IMR-90 (cell line): Measurements from ENCODE around the gene ADAMTS9. TPM values are rescaled to one million over a fixed set of nuclear protein-coding genes. Genes with fewer than 3 reads are reported as not detected.

Experiments used
- ATAC-seq: fragments of 200-7000 bp; cut with Tn5 transposase; 2 replicates; pipeline ENCODE4 v1.9.1; 2020; ENCODE audit warnings: low read depth, mild to moderate bottlenecking, moderate library complexity
- BruUV-seq: library from RNA; stranded (reverse); fragments of 400-500 nt; replicated peaks from 2 replicates; lab custom pipeline; 2021; lab: Mats Ljungman, UMichigan
- CTCF ChIA-PET: fragments of 300-600 bp; formaldehyde crosslinking; extraction: SDS; loops from one replicate; lab custom pipeline; 2021; ENCODE audit warnings: antibody characterized with exemption; lab: Yijun Ruan, JAX
- POLR2A ChIA-PET: fragments of 300-600 bp; sonication (Branson Sonifier 250); formaldehyde crosslinking; loops from one replicate; lab custom pipeline; 2022; ENCODE audit warnings: antibody characterized with exemption; ENCODE audit not compliant: unreplicated experiment; lab: Charles Lee
- DNase-seq: peaks from one replicate; pipeline ENCODE4 v3.0.0; 2013
- H2AFZ ChIP-seq: replicated peaks from 2 replicates; pipeline ENCODE3; 2013; ENCODE audit warnings: low read length, mild to moderate bottlenecking; ENCODE audit not compliant: poor library complexity
- H2AK5ac ChIP-seq: 2 replicates; pipeline ENCODE4 v1.6.1; 2013; ENCODE audit warnings: low read depth, low read length, inconsistent platforms
- H2AK9ac ChIP-seq: replicated peaks from 2 replicates; pipeline ENCODE3; 2013; ENCODE audit warnings: mild to moderate bottlenecking, low read depth, low read length, moderate library complexity; ENCODE audit not compliant: poor library complexity
- H2BK120ac ChIP-seq: 2 replicates; pipeline ENCODE4 v1.6.1; 2013; ENCODE audit warnings: low read depth, low read length, inconsistent platforms
- H2BK15ac ChIP-seq: 3 replicates; pipeline ENCODE4 v1.6.1; 2013; ENCODE audit warnings: low read depth, low read length, inconsistent platforms
- H2BK20ac ChIP-seq: 2 replicates; pipeline ENCODE4 v1.6.1; 2013; ENCODE audit warnings: low read depth, mild to moderate bottlenecking, inconsistent platforms, low read length, moderate library complexity
- H2BK5ac ChIP-seq: 2 replicates; pipeline ENCODE4 v1.6.1; 2013; ENCODE audit warnings: mild to moderate bottlenecking, low read depth, low read length, inconsistent platforms; ENCODE audit not compliant: poor library complexity, severe bottlenecking
- H3K14ac ChIP-seq: replicated peaks from 2 replicates; pipeline ENCODE4 v1.6.1; 2013; ENCODE audit warnings: low read depth, low read length, inconsistent platforms
- H3K18ac ChIP-seq: 2 replicates; pipeline ENCODE4 v1.6.1; 2013; ENCODE audit warnings: low read depth, low read length, control low read depth
- H3K23ac ChIP-seq: 2 replicates; pipeline ENCODE4 v1.6.1; 2013; ENCODE audit warnings: low read depth, low read length, inconsistent platforms
- H3K27ac ChIP-seq: 2 replicates; pipeline ENCODE4 v1.5.1; 2013; ENCODE audit warnings: mild to moderate bottlenecking, control low read depth, low read length; ENCODE audit not compliant: insufficient read depth
- H3K27me3 ChIP-seq: 2 replicates; pipeline ENCODE4 v1.6.1; 2013; ENCODE audit warnings: low read length; ENCODE audit not compliant: control insufficient read depth, insufficient read depth
- H3K36me3 ChIP-seq: 2 replicates; pipeline ENCODE4 v1.6.1; 2013; ENCODE audit warnings: low read length, mixed read lengths; ENCODE audit not compliant: control insufficient read depth, insufficient read depth
- H3K4ac ChIP-seq: 2 replicates; pipeline ENCODE4 v1.6.1; 2013; ENCODE audit warnings: low read depth, low read length, inconsistent platforms
- H3K4me1 ChIP-seq: 2 replicates; pipeline ENCODE4 v1.6.1; 2013; ENCODE audit warnings: low read length, mixed read lengths; ENCODE audit not compliant: control insufficient read depth, insufficient read depth
- H3K4me2 ChIP-seq: 2 replicates; pipeline ENCODE4 v1.6.1; 2013; ENCODE audit warnings: low read depth, mild to moderate bottlenecking, control low read depth, low read length, moderate library complexity
- H3K4me3 ChIP-seq: 2 replicates; pipeline ENCODE4 v1.5.1; 2013; ENCODE audit warnings: low read depth, mild to moderate bottlenecking, control low read depth, low read length, moderate library complexity; ENCODE audit not compliant: insufficient read depth
- H3K56ac ChIP-seq: 2 replicates; pipeline ENCODE4 v1.6.1; 2013; ENCODE audit warnings: low read length, inconsistent platforms; ENCODE audit not compliant: insufficient read depth; ENCODE audit errors: extremely low read depth
- H3K79me1 ChIP-seq, 2 experiments: 2 replicates each; pipeline ENCODE4 v1.6.1; 2013; ENCODE audit warnings: low read length in 2 of 2, inconsistent platforms in 1 of 2, low read depth in 1 of 2
- H3K9ac ChIP-seq: 2 replicates; pipeline ENCODE4 v1.6.1; 2013; ENCODE audit warnings: low read depth, low read length, control low read depth
- H3K9me1 ChIP-seq: 2 replicates; pipeline ENCODE4 v1.6.1; 2013; ENCODE audit warnings: low read length, inconsistent platforms; ENCODE audit not compliant: insufficient read depth
- H3K9me3 ChIP-seq: 2 replicates; pipeline ENCODE4 v1.6.1; 2013; ENCODE audit warnings: low read length; ENCODE audit not compliant: control insufficient read depth, insufficient read depth
- H4K20me1 ChIP-seq: 2 replicates; pipeline ENCODE4 v1.6.1; 2013; ENCODE audit warnings: low read length, inconsistent platforms; ENCODE audit not compliant: insufficient read depth
- H4K5ac ChIP-seq: 2 replicates; pipeline ENCODE4 v1.6.1; 2013; ENCODE audit warnings: mild to moderate bottlenecking, low read depth, low read length, control low read depth
- H4K8ac ChIP-seq, 2 experiments: 2 replicates each; pipeline ENCODE4 v1.6.1; 2013; ENCODE audit warnings: low read depth in 2 of 2, low read length in 2 of 2, control low read depth in 1 of 2, inconsistent platforms in 1 of 2
- H4K91ac ChIP-seq: 2 replicates; pipeline ENCODE4 v1.6.1; 2013; ENCODE audit warnings: low read depth, low read length, inconsistent platforms; ENCODE audit not compliant: insufficient read depth
- BHLHE40 ChIP-seq: fragments of 150-350 bp; IDR thresholded peaks from 2 replicates; pipeline ENCODE4 v1.6.1; 2016; ENCODE audit warnings: mild to moderate bottlenecking, low read depth, low read length
- ELK1 ChIP-seq: fragments of 150-350 bp; IDR thresholded peaks from 2 replicates; pipeline ENCODE4 v1.6.1; 2016; ENCODE audit warnings: low read depth, mild to moderate bottlenecking, low read length, moderate library complexity, borderline replicate concordance
- MAFK ChIP-seq: IDR thresholded peaks from 2 replicates; pipeline ENCODE4 v1.6.1; 2012; ENCODE audit warnings: low read depth, low read length, improper control_type of control experiment
- NFE2L2 ChIP-seq: fragments of 150-350 bp; IDR thresholded peaks from 2 replicates; pipeline ENCODE4 v1.6.1; 2016; ENCODE audit warnings: low read depth, mild to moderate bottlenecking, low read length
- SMC3 ChIP-seq: fragments of 150-350 bp; IDR thresholded peaks from 2 replicates; pipeline ENCODE4 v1.6.1; 2016; ENCODE audit warnings: low read depth, mild to moderate bottlenecking, antibody characterized with exemption, low read length, moderate library complexity
- WGBS, 2 experiments: methylation state at CpG; one replicate each; pipeline versions ENCODE4 v1.1.5 to v1.1.7; 2013; ENCODE audit warnings: missing lambda C conversion rate in 2 of 2; ENCODE audit not compliant: insufficient read length in 1 of 2; ENCODE audit errors: extremely low coverage in 2 of 2; 5-methylcytosine and 5-hydroxymethylcytosine counted together
- dilution Hi-C: fragments of 300-500 bp; cut with HindIII; formaldehyde crosslinking; loops from one replicate; pipeline ENCODE4 v1.14.3; 2018; ENCODE audit warnings: low sequenced_read_pairs; ENCODE audit not compliant: unreplicated experiment
- in situ Hi-C: fragments of 300-500 bp; cut with MboI; formaldehyde crosslinking; loops from 3 replicates; pipeline ENCODE4 v1.14.3; 2019; ENCODE audit warnings: low sequenced_read_pairs, inconsistent platforms, mixed read lengths
- intact Hi-C: fragments of 100-400 bp; cut with micrococcal nuclease; formaldehyde crosslinking; loops from 2 replicates; pipeline ENCODE4 v1.10.0; 2022
- polyA plus RNA-seq, 3 experiments: library from polyadenylated mRNA; depleted of rRNA; stranded (reverse); fragments of >200 nt; gene quantifications; 2 replicates each; pipeline ENCODE4 v1.2.3, GENCODE V29; 2012; ENCODE audit warnings: low replicate concordance in 1 of 3
- total RNA-seq: library from RNA; depleted of rRNA; stranded (reverse); fragments of >200 nt; gene quantifications from 2 replicates; pipeline ENCODE4 v1.2.3, GENCODE V29; 2012

The ADAMTS9 gene
- total and polyA plus RNA-seq, 2 of the 4 experiments (the other 2 are of a cell fraction), result 0.55 to 1.1 TPM

- Histone ChIP-seq H3K79me1 (no peaks in the 10 kb centered on the region), H2BK120ac (no peak overlapping the region), H2BK5ac (no peak overlapping the region), H2AFZ (no peak overlapping the region), H3K4me1 (peaks cover 2% of the 10 kb centered on the region; the same call in 1 of the 2 replicates), H3K9me3 (no peaks in the 10 kb centered on the region), H3K4ac (no peak overlapping the region), H2AK9ac (no peak overlapping the region), H2BK20ac (no peak overlapping the region), H3K27ac (no peak overlapping the region), H3K27me3 (peaks cover 3% of the 10 kb centered on the region; the same call in 1 of the 2 replicates), H3K56ac (no peak overlapping the region), H3K36me3 (no peaks in the 10 kb centered on the region; the same call in 1 of the 2 replicates), H2AK5ac (no peak overlapping the region), H3K4me3 (no peak overlapping the region), H3K23ac (no peak overlapping the region), H4K8ac (no peak overlapping the region), H3K14ac (no peak overlapping the region), H3K18ac (no peak overlapping the region), H3K9ac (no peak overlapping the region), H3K9me1 (no peaks in the 10 kb centered on the region; the same call in 1 of the 2 replicates), H4K5ac (no peak overlapping the region), H4K20me1 (no peaks in the 10 kb centered on the region), H4K91ac (no peak overlapping the region), H3K4me2 (no peak overlapping the region), H2BK15ac (no peak overlapping the region)
- intact Hi-C loops, result no loop called here
- no CpG with 5 or more reads among the region's 1 CpG for WGBS, 2 experiments
- ChIA-PET CTCF (no interaction called here), POLR2A (no interaction called here)
- in situ Hi-C loops, result no loop called here
- BruUV-seq, result no TSS peak
- ATAC-seq (no peak), DNase-seq (no peak)
- dilution Hi-C loops, result no loop called here
- no peak for TF ChIP-seq ELK1
- TF ChIP-seq BHLHE40, result no peak
- no peak for TF ChIP-seq MAFK
- no peak for TF ChIP-seq SMC3
- no peak for TF ChIP-seq NFE2L2
These were observed 115.8 kb downstream of the ADAMTS9 start for GRCh38 chr3:64571982-64572381.
